CD4-positive, alpha-beta T cell treated with Interleukin-1 beta for 1 hour (primary cell): ENCODE data around the gene VTCN1.
"Not testable (repeated sequence)": the region's sequence is repeated elsewhere in the genome, so short reads cannot be mapped to it uniquely, and the experiment has no call there.

Experiments
- DNase-seq, 2 donors: peaks; one replicate each; pipeline ENCODE4 v3.0.0-alpha.2; 2020 to 2022

The VTCN1 gene

GRCh38 chr1:117121589-117122329, 89.0 kb downstream of the VTCN1 start, which contains the start of gene TRIM45:
Gene TRIM45, minus strand, starts transcription at chr1:117121749. Its CDS starts 548 bp downstream, at chr1:117121201.
- peak; percentile 86 to 87 for DNase-seq

GRCh38 chr1:117120774-117121588, 89.7 kb downstream of the VTCN1 start:
- no peak for DNase-seq

GRCh38 chr1:117119144-117119543, 91.6 kb downstream of the VTCN1 start:
- DNase-seq, result not testable (repeated sequence)

GRCh38 chr1:117118137-117118536, 92.6 kb downstream of the VTCN1 start:
- DNase-seq, result no peak

- DNase-seq, result no peak
Measured at GRCh38 chr1:117117697-117118096, 93.0 kb downstream of the VTCN1 start.

GRCh38 chr1:117116784-117117130, 94.0 kb downstream of the VTCN1 start:
- no peak for DNase-seq

- DNase-seq, result no peak
Measured at GRCh38 chr1:117116090-117116783, 94.5 kb downstream of the VTCN1 start.

GRCh38 chr1:117114877-117115276, 95.8 kb downstream of the VTCN1 start:
- peak in 1 of 2 donors; percentile 4 for DNase-seq

- no peak for DNase-seq
Measured at GRCh38 chr1:117113199-117113598, 97.5 kb downstream of the VTCN1 start.

GRCh38 chr1:117112047-117112717, 98.5 kb downstream of the VTCN1 start:
- no peak for DNase-seq

- DNase-seq, result no peak
Measured at GRCh38 chr1:117110774-117111173, 100.0 kb downstream of the VTCN1 start.

GRCh38 chr1:117107364-117107763, 103.4 kb downstream of the VTCN1 start:
- no peak for DNase-seq

- DNase-seq, result no peak
Measured at GRCh38 chr1:117106478-117106877, 104.2 kb downstream of the VTCN1 start.

GRCh38 chr1:117105722-117106121, 105.0 kb downstream of the VTCN1 start:
- DNase-seq, result no peak

- no peak for DNase-seq
Measured at GRCh38 chr1:117104986-117105385, 105.7 kb downstream of the VTCN1 start.

GRCh38 chr1:117101858-117102257, 108.9 kb downstream of the VTCN1 start:
- DNase-seq, result not testable (repeated sequence)

- no peak for DNase-seq
Measured at GRCh38 chr1:117101334-117101733, 109.4 kb downstream of the VTCN1 start.

- DNase-seq, result no peak
Measured at GRCh38 chr1:117098287-117098890, 112.3 kb downstream of the VTCN1 start.

GRCh38 chr1:117097443-117097842, 113.3 kb downstream of the VTCN1 start:
- DNase-seq, result no peak

- no peak for DNase-seq
Measured at GRCh38 chr1:117096951-117097408, 113.7 kb downstream of the VTCN1 start.

- no peak for DNase-seq
Measured at GRCh38 chr1:117094841-117095604, 115.7 kb downstream of the VTCN1 start.
